GM13976 (cell line): Measurements from ENCODE around the gene APBA2.

Source experiments
- DNase-seq: peaks from one replicate; pipeline ENCODE4 v3.0.0; 2012; ENCODE audit warnings: low spot score
- in situ Hi-C: fragments of 300-500 bp; cut with MboI; formaldehyde crosslinking; loops from one replicate; pipeline ENCODE4 v1.12.0; 2022; ENCODE audit warnings: low sequenced_read_pairs, mixed read lengths, inconsistent platforms; ENCODE audit not compliant: unreplicated experiment
- TF ChIP-seq, protein P1 (sequence below): IDR thresholded peaks from 2 replicates; pipeline ENCODE4 v1.5.1; 2012; ENCODE audit warnings: borderline replicate concordance, mild to moderate bottlenecking; ENCODE audit not compliant: insufficient read depth; ENCODE audit errors: extremely low read depth, missing control alignments, control extremely low read depth

The APBA2 gene

GRCh38 chr15:28981921-28982320 lies 96.1 kb downstream of the APBA2 start:
- no peak for DNase-seq
- TF ChIP-seq, protein P1, sequence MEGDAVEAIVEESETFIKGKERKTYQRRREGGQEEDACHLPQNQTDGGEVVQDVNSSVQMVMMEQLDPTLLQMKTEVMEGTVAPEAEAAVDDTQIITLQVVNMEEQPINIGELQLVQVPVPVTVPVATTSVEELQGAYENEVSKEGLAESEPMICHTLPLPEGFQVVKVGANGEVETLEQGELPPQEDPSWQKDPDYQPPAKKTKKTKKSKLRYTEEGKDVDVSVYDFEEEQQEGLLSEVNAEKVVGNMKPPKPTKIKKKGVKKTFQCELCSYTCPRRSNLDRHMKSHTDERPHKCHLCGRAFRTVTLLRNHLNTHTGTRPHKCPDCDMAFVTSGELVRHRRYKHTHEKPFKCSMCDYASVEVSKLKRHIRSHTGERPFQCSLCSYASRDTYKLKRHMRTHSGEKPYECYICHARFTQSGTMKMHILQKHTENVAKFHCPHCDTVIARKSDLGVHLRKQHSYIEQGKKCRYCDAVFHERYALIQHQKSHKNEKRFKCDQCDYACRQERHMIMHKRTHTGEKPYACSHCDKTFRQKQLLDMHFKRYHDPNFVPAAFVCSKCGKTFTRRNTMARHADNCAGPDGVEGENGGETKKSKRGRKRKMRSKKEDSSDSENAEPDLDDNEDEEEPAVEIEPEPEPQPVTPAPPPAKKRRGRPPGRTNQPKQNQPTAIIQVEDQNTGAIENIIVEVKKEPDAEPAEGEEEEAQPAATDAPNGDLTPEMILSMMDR, result no peak
- in situ Hi-C loops, result no loop called here

- DNase-seq, result no peak
- TF ChIP-seq, protein P1, result no peak
- in situ Hi-C loops, result no loop called here
Measured at GRCh38 chr15:28982886-28983285, 97.1 kb downstream of the APBA2 start.

DNA sequence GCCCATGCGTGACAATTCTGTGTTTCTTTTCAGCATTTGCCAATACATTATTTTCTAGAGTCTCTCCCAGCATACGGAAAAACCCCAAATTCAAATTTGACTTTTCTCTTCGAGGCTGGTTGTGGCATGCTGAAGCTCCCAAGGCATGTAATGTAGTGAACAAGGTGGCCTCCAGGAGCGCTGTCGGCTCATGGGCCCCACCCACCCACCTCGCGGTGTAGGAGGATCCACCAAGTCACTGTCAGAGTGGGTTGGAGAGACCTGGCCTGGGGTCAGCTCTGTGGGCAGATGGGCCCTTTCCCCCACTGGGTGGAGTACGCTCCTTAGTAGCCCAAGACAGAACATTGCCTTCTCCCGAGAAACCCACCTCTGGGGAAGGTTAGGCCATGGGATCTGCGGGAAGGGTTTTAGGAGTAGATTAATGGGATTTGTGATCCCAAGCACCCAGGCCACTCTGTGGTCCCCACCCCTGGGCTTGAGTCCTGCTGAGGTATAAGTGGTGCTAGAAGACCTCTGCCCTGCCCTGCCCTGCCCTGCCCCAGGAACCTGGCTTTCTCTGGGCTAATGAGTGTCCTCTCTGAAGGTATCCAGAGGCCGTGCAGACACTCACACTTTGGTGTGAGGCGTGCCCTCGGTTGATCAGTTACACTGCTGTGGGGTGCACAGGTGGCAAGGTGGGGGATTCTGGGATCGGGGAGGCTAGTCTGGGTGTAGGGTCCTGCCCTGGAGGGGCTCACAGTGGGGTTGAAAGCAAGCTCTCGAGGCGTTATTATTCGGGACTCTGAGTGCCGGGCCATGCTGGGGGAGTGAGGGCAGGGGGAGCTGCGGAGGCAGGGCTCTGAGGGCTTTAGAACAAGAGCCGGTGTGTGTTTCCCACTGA lies 97.9 kb downstream of the APBA2 start:
- in situ Hi-C loops, result no loop called here
- TF ChIP-seq, protein P1, result no peak
- no peak for DNase-seq

GRCh38 chr15:28984421-28985315 lies 98.9 kb downstream of the APBA2 start:
- TF ChIP-seq, protein P1, result no peak
- in situ Hi-C loops, result no loop called here
- DNase-seq, result no peak

DNA sequence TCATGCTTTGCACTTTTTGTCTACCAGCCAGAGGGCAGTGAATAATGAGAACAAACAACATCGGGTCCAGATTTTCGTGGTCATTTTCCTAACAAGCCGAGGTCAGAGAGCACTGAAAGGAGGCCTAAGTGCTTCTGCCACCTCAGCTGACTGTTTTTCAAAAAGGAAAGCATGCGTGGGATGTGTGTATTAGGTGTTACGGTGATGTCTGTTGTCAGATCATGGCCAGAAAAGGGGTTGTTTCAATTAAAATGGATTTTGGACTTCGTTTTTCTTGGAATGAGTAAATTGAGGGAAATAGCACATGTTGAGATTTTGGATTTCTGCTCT lies 99.5 kb downstream of the APBA2 start:
- no peak for DNase-seq
- in situ Hi-C loops, result no loop called here
- TF ChIP-seq, protein P1, result no peak

DNA sequence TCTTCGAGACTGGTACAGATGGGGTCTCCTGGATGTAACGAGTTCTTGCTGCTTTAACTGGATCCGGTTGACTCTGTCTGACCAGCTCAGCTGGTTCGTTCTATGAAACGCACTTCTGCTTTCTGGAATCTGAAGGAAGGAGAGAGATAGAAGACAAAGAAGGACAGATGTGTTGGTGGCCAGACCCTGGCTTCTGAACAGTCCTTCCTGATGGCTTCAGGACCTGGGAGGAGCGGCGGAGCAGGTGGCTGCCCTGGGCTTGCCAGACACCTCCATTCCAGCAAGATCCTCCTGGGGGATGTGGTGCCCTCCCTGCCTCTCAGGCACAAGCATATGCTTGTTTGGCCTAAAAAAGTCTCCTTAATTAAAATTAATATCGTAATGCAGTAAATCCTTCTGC lies 99.9 kb downstream of the APBA2 start:
- DNase-seq, result no peak
- TF ChIP-seq, protein P1, result no peak
- in situ Hi-C loops, result no loop called here
